Endothelial cell of umbilical vein (primary cell): ENCODE measurements around the gene HGFAC. TPM values are rescaled to one million over a fixed set of nuclear protein-coding genes. Genes with fewer than 3 reads are reported as not detected.

Source experiments
- BruUV-seq: library from RNA; stranded (reverse); fragments of 400-500 nt; replicated peaks from 2 replicates; lab custom pipeline; 2021; lab: Mats Ljungman, UMichigan
- CTCF ChIA-PET: fragments of 300-600, 350-600 bp; sonication (Branson Sonifier 250); formaldehyde crosslinking; loops from one replicate; lab custom pipeline; 2021; ENCODE audit warnings: antibody characterized with exemption, inconsistent platforms; lab: Charles Lee
- POLR2A ChIA-PET: fragments of 300-600, 350-600 bp; sonication (Branson Sonifier 250); formaldehyde crosslinking; loops from one replicate; lab custom pipeline; 2021; ENCODE audit warnings: antibody characterized with exemption, inconsistent platforms; lab: Charles Lee
- DNase-seq: peaks from one replicate; pipeline ENCODE4 v3.0.0-alpha.2; 2011; ENCODE audit warnings: low read depth, low spot score
- FAIRE-seq: peaks from 2 replicates; lab custom pipeline; 2011; peaks lifted over from hg19 to GRCh38; lab: Jason Lieb, UNC
- H2AFZ ChIP-seq: 2 replicates; pipeline ENCODE4 v1.6.0; 2012; ENCODE audit warnings: low read depth, low read length, control low read depth, inconsistent platforms
- H3K27ac ChIP-seq: 2 replicates; pipeline ENCODE4 v1.5.1; 2011; ENCODE audit warnings: low read depth, mild to moderate bottlenecking, control low read depth, low read length, moderate library complexity; ENCODE audit not compliant: insufficient read depth
- H3K27me3 ChIP-seq, 2 experiments: 2 replicates each; pipeline versions ENCODE4 v1.6.0 to v1.6.1; 2011; ENCODE audit warnings: low read length in 2 of 2, mixed read lengths in 1 of 2; ENCODE audit not compliant: control insufficient read depth in 2 of 2, insufficient read depth in 2 of 2
- H3K36me3 ChIP-seq, 2 experiments: 2 replicates in 1 of 2; 3 replicates in 1 of 2; pipeline ENCODE4 v1.5.1; 2011; ENCODE audit warnings: low read length in 2 of 2, mild to moderate bottlenecking in 1 of 2, moderate library complexity in 1 of 2; ENCODE audit not compliant: control insufficient read depth in 2 of 2, insufficient read depth in 2 of 2; ENCODE audit errors: extremely low read depth in 1 of 2
- H3K4me1 ChIP-seq: 3 replicates; pipeline ENCODE4 v1.5.1; 2011; ENCODE audit warnings: mild to moderate bottlenecking, low read length; ENCODE audit not compliant: control insufficient read depth, insufficient read depth; ENCODE audit errors: extremely low read depth
- H3K4me2 ChIP-seq: 2 replicates; pipeline ENCODE4 v1.6.1; 2011; ENCODE audit warnings: low read length, control low read depth, mixed read lengths; ENCODE audit not compliant: insufficient read depth
- H3K4me3 ChIP-seq, 3 experiments: fragments of 200-600 bp in 1 of 3; sonication (generic), shearing (Covaris generic) in 1 of 3; replicated peaks in 1 of 3; 2 replicates each; pipeline ENCODE4 v1.5.1; 2011 to 2016; ENCODE audit warnings: control low read depth in 3 of 3, low read length in 3 of 3, mild to moderate bottlenecking in 2 of 3, inconsistent platforms in 1 of 3, low read depth in 1 of 3, moderate library complexity in 1 of 3; ENCODE audit not compliant: insufficient read depth in 1 of 3
- H3K79me2 ChIP-seq: 2 replicates; pipeline ENCODE4 v1.6.0; 2012; ENCODE audit warnings: low read length, inconsistent platforms; ENCODE audit not compliant: control insufficient read depth, insufficient read depth
- H3K9ac ChIP-seq: replicated peaks from 2 replicates; pipeline ENCODE3; 2011; ENCODE audit warnings: low read length, control low read depth; ENCODE audit not compliant: insufficient read depth; ENCODE audit errors: extremely low read depth
- H3K9me1 ChIP-seq: replicated peaks from 3 replicates; pipeline ENCODE4 v1.6.0; 2011; ENCODE audit warnings: mild to moderate bottlenecking, low read length; ENCODE audit not compliant: control insufficient read depth, insufficient read depth; ENCODE audit errors: extremely low read depth
- H3K9me3 ChIP-seq: replicated peaks from 2 replicates; pipeline ENCODE4 v1.5.1; 2012; ENCODE audit warnings: low read length, inconsistent platforms; ENCODE audit not compliant: control insufficient read depth, insufficient read depth
- H4K20me1 ChIP-seq: replicated peaks from 2 replicates; pipeline ENCODE3; 2011; ENCODE audit warnings: mild to moderate bottlenecking, low read length; ENCODE audit not compliant: control insufficient read depth, insufficient read depth; ENCODE audit errors: extremely low read depth
- EZH2 ChIP-seq: IDR thresholded peaks from 2 replicates; pipeline ENCODE4 v1.6.1; 2012; ENCODE audit warnings: borderline replicate concordance, low read depth, mild to moderate bottlenecking, moderate library complexity, low read length, inconsistent platforms; ENCODE audit not compliant: severe bottlenecking
- FOS ChIP-seq: IDR thresholded peaks from 2 replicates; pipeline ENCODE4 v1.6.1; 2011; ENCODE audit warnings: mild to moderate bottlenecking, low read length, moderate library complexity, borderline replicate concordance; ENCODE audit not compliant: insufficient read depth
- GATA2 ChIP-seq: IDR thresholded peaks from 2 replicates; pipeline ENCODE4 v1.7.0; 2011; ENCODE audit warnings: low read depth, mild to moderate bottlenecking, moderate library complexity, mixed read lengths, low read length; ENCODE audit not compliant: insufficient read length, insufficient read depth
- JUN ChIP-seq: IDR thresholded peaks from 2 replicates; pipeline ENCODE4 v1.6.1; 2011; ENCODE audit warnings: borderline replicate concordance, low read depth; ENCODE audit not compliant: insufficient read length, insufficient read depth
- MYC ChIP-seq: IDR thresholded peaks from one replicate; pipeline ENCODE4 v1.6.1; 2011; ENCODE audit warnings: mild to moderate bottlenecking, low read depth, low read length
- POLR2A ChIP-seq: IDR thresholded peaks from 2 replicates; pipeline ENCODE4 v1.6.1; 2012; ENCODE audit warnings: low read depth, mild to moderate bottlenecking, control low read depth, low read length
- POLR2AphosphoS5 ChIP-seq: IDR thresholded peaks from 2 replicates; pipeline ENCODE4 v1.6.1; 2012; ENCODE audit warnings: low read depth, mild to moderate bottlenecking, control low read depth, low read length, moderate library complexity; ENCODE audit not compliant: insufficient read depth
- dilution Hi-C: fragments of 300-500 bp; cut with MboI; formaldehyde crosslinking; loops from one replicate; pipeline ENCODE4 v1.15.0; 2019; ENCODE audit warnings: low sequenced_read_pairs; ENCODE audit not compliant: extremely low pct_ligation_motif_present
- intact Hi-C: fragments of 100-400 bp; cut with micrococcal nuclease; formaldehyde crosslinking; loops from one replicate; pipeline ENCODE4 v1.10.0; 2022
- polyA plus RNA-seq, 4 experiments: library from polyadenylated mRNA; depleted of rRNA in 3 of 4; stranded (reverse) in 3 of 4; unstranded in 1 of 4; fragments of >200 nt; gene quantifications; 2 replicates each; pipeline versions ENCODE4 v1.2.1 to v1.2.3, GENCODE V29; 2011 to 2012; ENCODE audit warnings: missing spikeins in 1 of 4
- total RNA-seq: library from RNA; stranded (reverse); gene quantifications from 2 replicates; pipeline ENCODE4 v1.2.3, GENCODE V29; 2021
- TF ChIP-seq, protein P1 (sequence below): IDR thresholded peaks from 2 replicates; pipeline ENCODE4 v1.6.1; 2011; ENCODE audit not compliant: insufficient read depth, insufficient read length
- TF ChIP-seq, protein P2 (sequence below), 2 donors: IDR thresholded peaks; 1 replicate in 1 of 2; 2 replicates in 1 of 2; pipeline ENCODE4 v1.5.1; 2011; ENCODE audit warnings: low read length in 2 of 2, mild to moderate bottlenecking in 2 of 2, moderate library complexity in 2 of 2, control low read depth in 1 of 2, inconsistent platforms in 1 of 2, low read depth in 1 of 2; ENCODE audit not compliant: insufficient read depth in 1 of 2; ENCODE audit errors: extremely low read depth in 1 of 2

The HGFAC gene
- total and polyA plus RNA-seq, 2 donors (not counting 3 experiments of a cell fraction or from before 2014, with no cell fraction given), result 0.36 to 0.49 TPM

DNA sequence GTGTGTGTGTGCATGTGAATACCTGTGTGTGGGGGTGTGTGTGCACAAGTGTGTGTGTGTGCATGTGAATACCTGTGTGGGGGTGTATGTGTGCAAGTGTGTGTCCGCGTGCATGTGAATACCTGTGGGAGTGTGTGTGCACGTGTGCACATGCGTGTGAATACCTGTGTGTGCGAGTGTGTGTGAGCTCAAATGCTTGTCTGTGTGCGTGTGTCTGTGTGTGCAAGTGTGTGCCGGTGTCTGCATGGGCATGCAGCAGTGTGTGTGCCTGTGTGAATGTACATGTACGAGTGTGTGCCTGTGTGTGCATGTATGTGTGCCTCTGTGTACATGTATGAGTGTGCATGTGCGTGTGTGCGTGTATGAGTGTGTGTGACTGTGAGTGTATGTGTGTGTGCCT, 26.4 kb downstream of the HGFAC start:
- no peak for TF ChIP-seq JUN
- no peak for TF ChIP-seq POLR2A
- no peak for TF ChIP-seq POLR2AphosphoS5
- no peak for TF ChIP-seq EZH2
- TF ChIP-seq, protein P1, sequence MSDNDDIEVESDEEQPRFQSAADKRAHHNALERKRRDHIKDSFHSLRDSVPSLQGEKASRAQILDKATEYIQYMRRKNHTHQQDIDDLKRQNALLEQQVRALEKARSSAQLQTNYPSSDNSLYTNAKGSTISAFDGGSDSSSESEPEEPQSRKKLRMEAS, result no peak
- no peak for TF ChIP-seq GATA2
- no peak for TF ChIP-seq FOS
- no peak for TF ChIP-seq MYC
- TF ChIP-seq, protein P2, sequence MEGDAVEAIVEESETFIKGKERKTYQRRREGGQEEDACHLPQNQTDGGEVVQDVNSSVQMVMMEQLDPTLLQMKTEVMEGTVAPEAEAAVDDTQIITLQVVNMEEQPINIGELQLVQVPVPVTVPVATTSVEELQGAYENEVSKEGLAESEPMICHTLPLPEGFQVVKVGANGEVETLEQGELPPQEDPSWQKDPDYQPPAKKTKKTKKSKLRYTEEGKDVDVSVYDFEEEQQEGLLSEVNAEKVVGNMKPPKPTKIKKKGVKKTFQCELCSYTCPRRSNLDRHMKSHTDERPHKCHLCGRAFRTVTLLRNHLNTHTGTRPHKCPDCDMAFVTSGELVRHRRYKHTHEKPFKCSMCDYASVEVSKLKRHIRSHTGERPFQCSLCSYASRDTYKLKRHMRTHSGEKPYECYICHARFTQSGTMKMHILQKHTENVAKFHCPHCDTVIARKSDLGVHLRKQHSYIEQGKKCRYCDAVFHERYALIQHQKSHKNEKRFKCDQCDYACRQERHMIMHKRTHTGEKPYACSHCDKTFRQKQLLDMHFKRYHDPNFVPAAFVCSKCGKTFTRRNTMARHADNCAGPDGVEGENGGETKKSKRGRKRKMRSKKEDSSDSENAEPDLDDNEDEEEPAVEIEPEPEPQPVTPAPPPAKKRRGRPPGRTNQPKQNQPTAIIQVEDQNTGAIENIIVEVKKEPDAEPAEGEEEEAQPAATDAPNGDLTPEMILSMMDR (IDR thresholded peaks at IDR 0.05; ENCODE audit: extremely low read depth in 1 of 2, insufficient read depth in 1 of 2, low read depth in 1 of 2, low read length in 2 of 2), result no peak
- no peak overlapping the region for H2AFZ ChIP-seq
- dilution Hi-C loops, result no loop called here
- no peak overlapping the region for H3K4me3 ChIP-seq
- intact Hi-C loops, result no loop called here
- no peak for DNase-seq
- BruUV-seq, result no TSS peak
- H3K36me3 ChIP-seq, result no peaks in the 10 kb centered on the region
- no peak overlapping the region for H3K27ac ChIP-seq
- H3K9me3 ChIP-seq, result no peaks in the 10 kb centered on the region
- no peaks in the 10 kb centered on the region for H4K20me1 ChIP-seq
- no peaks in the 10 kb centered on the region for H3K79me2 ChIP-seq
- no peak overlapping the region for H3K4me2 ChIP-seq
- FAIRE-seq, result no peak
- no peaks in the 10 kb centered on the region for H3K9me1 ChIP-seq
- POLR2A ChIA-PET, result no interaction called here
- no peak overlapping the region for H3K9ac ChIP-seq
- H3K4me1 ChIP-seq, result no peaks in the 10 kb centered on the region
- H3K27me3 ChIP-seq, result peaks cover 0 to 3% of the 10 kb centered on the region in 2 experiments
- CTCF ChIA-PET, result no interaction called here
